Esophagus muscularis mucosa (tissue), 4 donors: ENCODE data around the gene ZCCHC13.
"Not testable (repeated sequence)": the region's sequence is repeated elsewhere in the genome, so short reads cannot be mapped to it uniquely, and the experiment has no call there.

Experiments
- CTCF ChIP-seq, 3 experiments: fragments of 200-600 bp in 2 of 3; fragments of 450-650 bp in 1 of 3; sonication (generic) in 2 of 3; IDR thresholded peaks; one replicate each; pipeline ENCODE4 v1.5.1; 2017 to 2019; ENCODE audit warnings: antibody characterized with exemption in 3 of 3, mild to moderate bottlenecking in 2 of 3, moderate library complexity in 1 of 3
- EP300 ChIP-seq: sonication (generic); formaldehyde crosslinking; IDR thresholded peaks from one replicate; pipeline ENCODE4 v1.6.1; 2017; ENCODE audit warnings: antibody characterized with exemption
- POLR2A ChIP-seq: fragments of 450-650 bp; IDR thresholded peaks from one replicate; pipeline ENCODE4 v1.6.1; 2017; ENCODE audit warnings: antibody characterized with exemption, moderate library complexity, mild to moderate bottlenecking, low read depth
- POLR2AphosphoS5 ChIP-seq, 2 donors: sonication (generic); formaldehyde crosslinking; IDR thresholded peaks; one replicate each; pipeline ENCODE4 v1.6.1; 2017; ENCODE audit warnings: antibody characterized with exemption in 2 of 2

GRCh38 chrX:74319321-74319720 is 15.3 kb downstream of the ZCCHC13 start:
- not testable (repeated sequence) for TF ChIP-seq POLR2A; EP300; CTCF (IDR thresholded peaks at IDR 0.05); POLR2AphosphoS5 (IDR thresholded peaks at IDR 0.05)
